Stimulated activated naive CD4-positive, alpha-beta T cell (primary cell): ENCODE measurements around the gene SETSIP.
"Not testable (repeated sequence)": the region's sequence is repeated elsewhere in the genome, so short reads cannot be mapped to it uniquely, and the experiment has no call there.

Experiments
- DNase-seq, 6 experiments: peaks; one replicate each; lab custom pipeline; 2025; lab: John Stamatoyannopoulos, UW

The SETSIP gene, protein sequence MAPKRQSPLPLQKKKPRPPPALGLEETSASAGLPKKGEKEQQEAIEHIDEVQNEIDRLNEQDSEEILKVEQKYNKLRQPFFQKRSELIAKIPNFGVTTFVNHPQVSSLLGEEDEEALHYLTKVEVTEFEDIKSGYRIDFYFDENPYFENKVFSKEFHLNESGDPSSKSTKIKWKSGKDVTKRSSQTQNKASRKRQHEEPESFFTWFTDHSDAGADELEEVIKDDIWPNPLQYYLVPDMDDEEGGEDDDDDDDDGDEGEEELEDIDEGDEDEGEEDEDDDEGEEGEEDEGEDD

DNA sequence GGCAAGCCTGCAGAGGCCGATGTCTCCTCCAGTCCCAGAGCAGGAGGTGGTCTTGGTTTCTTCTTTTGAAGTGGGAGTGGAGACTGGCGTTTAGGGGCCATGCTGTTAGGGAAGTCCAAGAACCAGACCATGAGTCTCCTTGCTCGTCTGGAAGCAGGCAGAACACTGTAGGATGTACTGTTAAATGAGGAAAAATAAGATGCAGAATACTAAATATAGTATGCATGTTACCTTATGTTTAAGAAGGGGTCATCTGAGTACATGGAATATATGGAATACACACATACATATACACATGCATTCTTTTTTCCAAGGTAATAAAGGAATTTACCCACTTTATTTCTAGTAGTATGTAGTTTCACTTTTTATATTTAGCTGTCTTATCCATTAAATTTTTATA lies at the start of gene SETSIP:
Gene SETSIP (minus strand): TSS at position 101 of the 400 bp plus-strand sequence. CDS start 0 bp downstream, at position 101.
- no peak for DNase-seq

DNA sequence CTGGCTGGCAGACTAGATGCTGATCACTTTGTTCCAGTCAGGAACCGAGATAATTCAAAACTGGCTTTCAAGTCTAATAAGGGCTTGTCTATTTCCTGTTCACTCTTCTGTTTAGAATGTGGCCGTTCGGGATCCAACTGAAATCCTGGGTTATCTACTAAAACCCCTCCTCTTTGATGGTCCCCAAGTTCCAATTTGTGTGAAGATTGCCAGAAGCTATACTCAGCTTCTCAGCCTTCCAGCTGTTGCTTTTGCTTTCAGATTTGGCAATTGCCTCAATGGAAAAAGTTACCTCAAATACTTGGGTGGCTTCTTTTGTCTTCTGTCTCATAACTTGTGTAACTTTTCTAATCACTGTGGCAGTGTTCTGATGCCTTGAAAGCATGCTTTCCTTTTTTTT lies 48.7 kb upstream of the SETSIP start:
- DNase-seq, result no peak

DNA sequence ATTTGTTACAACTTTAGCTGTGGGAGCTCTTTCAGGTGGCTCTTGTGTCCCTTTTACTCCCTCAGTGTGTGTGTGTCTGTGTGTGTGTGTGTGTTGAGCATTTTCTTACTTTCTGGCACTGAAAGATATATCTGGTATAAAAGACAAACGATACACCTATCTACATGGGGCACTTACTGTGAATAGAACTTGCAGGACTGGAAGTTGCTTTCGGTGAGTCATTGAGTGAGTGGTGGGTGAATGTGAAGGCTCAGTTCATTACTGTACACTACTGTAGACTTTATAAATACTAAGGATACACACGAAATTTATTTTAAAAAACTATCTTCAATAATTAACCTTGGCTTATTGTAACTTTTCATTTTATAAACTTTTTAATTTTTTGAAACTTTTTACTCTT lies 43.6 kb upstream of the SETSIP start:
- DNase-seq, result no peak

DNA sequence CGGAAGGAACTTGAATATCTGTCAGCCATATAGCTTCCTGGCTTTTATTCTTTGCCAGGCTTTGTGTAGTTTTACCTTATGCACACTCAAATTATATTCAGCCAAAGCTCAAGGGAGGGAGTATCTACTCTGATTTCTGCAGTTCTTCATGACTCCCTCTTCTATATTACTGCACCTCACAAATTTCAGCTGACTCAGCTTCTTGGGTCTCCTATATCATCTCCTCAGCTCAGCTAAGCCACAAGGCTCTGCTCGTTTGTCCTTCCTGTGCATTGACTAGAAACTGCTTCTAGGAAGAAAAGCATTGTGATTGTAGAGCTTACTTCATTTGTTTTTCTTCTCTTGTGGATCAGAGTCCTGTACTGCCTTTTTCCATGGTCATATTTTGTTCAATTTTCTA lies 42.3 kb upstream of the SETSIP start:
- no peak for DNase-seq

DNA sequence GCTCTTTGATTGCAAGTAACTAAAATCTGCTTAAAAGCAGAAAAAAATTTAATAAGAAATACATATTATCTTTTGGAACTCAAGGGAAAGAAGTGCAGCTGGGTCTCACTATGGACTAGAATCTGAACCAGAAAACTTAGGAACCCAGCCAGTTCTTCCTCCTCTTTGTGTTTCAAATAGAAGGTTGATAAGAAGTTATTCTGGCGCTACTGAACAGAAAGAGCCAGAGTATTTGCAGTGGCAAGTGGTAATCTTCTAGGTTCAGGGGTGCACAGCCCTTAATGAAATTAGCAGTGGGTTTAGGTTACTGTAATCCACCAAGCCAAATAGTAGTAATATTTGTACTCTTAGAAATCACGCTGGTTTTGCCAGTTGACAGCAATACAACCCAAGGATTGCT lies 33.4 kb upstream of the SETSIP start:
- no peak for DNase-seq

DNA sequence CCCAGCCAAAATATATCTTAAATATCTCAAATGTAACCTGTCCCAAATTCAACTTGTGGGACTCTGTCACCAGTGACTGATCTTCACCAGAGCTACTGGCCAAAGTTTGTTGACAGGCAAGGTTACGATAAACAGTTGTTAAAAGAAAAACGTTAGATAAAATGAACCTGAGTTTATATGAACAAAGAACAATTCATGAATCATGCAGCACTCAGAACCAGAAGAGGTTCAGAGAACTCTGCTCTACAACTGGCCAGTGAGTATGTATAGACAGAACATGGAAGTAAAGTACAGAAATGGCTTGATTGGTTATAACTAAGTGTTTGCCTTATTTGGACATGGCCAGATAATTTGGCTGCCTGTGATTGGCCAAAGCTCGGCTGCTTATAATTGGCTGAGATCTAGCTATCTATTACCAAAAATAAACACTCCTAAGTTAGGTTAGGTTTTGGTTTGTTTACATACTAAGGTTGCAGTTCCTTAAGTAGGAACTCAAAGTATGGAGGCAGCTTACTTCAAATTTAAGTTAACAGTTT lies 30.4 kb upstream of the SETSIP start:
- no peak for DNase-seq

DNA sequence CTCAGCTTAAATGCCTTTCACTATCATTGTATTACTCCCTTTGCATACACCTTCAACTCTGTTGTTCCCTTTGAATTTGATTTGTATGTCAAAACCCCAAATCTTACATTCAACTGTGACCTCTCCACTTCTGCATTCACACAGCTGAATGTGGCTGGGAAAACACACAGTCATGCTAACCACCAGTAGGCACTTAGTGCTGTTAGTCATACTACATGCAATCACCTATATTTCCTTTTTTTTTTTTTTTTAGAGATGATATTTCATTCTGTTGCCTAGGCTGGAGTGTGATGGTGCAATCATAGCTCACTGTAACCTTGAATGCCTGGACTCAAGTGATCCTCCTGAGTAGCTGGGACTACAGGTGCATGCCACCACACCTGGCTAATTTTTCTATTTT lies 21.1 kb upstream of the SETSIP start:
- DNase-seq, result no peak

DNA sequence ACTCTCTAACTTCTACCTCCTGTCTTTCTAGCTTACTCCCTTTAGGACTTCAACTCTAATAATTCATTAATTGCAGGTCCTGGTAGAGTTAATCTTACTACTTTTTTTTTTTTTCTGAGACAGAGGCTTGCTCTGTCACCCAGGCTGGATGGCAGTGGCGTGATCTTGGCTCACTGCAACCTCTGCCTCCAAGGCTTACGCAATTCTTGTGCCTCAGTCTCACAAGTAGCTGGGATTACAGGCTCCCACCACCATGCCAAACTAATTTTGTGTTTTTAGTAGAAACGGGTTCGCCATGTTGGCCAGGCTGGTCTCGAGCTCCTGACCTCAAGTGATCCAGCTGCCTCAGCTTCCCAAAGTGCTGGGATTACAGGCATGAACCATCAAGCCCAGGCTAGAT lies 20.7 kb upstream of the SETSIP start:
- no peak for DNase-seq

DNA sequence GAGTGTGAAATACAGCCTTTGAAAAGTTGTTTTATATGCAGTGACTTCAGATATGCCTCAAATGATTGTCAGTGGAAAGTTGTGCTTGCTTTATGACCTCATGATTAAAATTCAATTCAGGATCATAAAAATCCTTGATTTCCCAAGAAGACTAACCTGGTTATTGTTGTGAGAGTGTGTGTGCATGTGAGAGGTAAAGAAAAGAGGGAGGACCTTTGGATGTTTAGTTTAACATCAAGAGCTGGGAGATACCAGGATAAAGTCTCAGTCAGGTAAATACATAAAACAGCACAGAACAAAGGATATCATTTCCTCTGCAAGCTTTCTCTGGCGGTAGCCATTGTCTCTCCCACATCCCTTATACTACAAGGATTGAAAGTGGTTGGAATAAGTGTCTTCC lies 19.4 kb upstream of the SETSIP start:
- DNase-seq, result no peak

DNA sequence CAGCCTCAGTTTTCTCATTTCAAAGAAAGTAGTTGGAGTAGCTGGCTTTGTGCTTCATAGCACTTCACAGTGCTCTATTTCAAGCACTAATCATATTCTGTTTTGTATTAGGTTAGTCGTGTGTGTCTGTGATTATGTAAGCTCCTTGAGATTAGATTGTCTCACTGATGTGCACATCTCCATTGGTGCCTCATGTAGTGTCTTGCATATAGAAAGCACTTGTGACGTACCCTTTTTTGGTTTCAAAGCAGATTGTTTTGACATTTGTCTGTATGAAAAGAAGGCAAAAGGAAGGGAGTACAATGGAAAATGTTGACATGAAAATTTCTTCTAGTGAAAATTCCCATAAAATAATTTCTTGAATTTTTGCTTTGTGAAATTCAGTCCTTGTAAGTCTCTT lies 18.9 kb upstream of the SETSIP start:
- no peak for DNase-seq

DNA sequence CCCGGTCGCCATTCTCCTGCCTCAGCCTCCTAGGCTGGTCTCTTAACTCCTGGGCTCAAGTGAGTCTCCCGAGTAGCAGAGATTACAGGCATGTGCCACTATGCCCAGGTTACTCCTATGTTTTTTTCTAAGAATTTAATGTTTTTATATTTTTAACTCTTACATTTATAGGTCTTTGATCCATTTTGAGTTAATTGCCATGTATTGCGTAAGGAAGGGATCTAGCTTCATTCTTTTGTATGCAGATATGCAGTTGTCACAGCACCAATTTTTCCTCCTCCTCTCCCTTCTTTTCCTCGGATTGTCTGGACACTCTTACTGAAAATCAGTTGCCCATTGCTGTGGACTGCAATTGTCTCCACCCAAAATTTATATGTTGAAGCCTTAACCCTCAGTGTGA lies 16.4 kb upstream of the SETSIP start:
- DNase-seq, result no peak

DNA sequence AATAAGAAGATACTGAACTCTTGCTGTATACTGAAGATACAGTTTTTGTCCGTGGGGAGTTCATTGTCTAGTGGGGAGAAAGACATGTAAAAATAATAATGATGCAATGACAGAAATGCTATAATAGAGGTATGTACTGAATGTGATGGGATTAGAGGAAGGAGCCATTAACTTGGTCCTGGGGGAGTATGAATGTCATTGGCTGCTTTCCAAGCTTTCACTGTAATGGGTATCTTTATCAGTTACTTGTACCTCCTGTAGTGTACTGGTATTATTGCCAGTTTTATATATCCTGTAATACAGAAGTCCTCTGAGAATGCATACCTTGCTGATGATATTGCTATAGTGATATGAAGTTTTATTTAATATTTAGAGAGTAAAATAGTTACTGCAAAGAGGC lies 12.3 kb upstream of the SETSIP start:
- no peak for DNase-seq

DNA sequence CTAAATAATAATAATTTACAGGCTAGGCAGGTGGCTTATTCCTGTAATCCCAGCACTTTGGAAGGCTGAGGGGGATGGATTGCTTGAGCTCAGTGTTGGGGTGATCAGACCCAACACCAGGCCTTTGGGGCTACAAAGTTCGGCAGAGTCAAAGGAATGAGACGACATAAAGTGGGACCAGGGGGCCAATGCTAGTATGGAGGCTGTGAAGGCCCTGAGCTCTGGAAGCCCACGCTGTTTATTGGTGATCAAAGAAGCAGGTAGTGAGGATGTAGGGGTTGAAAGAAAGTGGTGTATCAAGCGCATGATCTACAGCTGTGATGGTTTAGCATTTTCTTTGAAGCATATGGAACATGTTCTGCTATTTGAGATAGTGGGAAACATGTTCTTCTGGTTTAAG lies 10.5 kb upstream of the SETSIP start:
- DNase-seq, result no peak

DNA sequence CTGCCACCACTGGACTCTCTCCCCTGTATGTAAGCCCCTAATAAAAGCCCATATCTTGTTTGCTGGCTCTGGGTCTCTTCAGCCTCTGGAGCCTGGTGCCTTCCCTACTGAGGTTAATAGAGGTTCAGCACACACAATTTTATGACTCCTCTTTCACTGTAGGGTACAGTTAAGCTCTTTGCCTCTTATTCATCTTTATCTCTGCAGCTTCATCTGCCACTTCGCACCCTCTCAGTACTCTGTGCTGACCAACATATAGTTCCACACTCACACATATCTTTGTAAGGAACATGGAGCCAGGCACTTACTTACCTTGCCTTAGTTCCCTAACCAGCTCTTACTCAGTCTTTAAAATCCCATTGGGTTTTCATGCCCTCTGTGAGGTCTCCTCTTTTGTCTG lies 9.4 kb upstream of the SETSIP start:
- DNase-seq, result no peak

DNA sequence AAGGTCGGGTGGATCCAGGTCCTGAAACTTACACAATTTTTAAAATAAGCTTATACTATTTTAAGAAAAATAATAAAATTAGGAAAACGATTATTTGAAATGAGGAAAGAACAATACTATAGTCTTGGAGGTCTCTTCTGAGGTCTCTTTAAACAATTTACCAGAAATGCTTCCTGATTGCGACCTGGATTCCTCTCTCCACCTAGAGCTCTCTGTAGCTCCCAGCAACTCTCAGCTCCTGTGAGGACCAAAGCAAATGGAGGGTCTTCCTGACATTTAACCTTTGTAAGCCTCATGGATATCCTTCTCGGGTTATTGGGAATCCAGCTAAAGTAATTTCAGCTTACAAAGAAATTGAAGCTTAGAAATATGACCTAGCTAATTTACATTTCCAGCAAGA lies 5.8 kb upstream of the SETSIP start:
- DNase-seq, result no peak

DNA sequence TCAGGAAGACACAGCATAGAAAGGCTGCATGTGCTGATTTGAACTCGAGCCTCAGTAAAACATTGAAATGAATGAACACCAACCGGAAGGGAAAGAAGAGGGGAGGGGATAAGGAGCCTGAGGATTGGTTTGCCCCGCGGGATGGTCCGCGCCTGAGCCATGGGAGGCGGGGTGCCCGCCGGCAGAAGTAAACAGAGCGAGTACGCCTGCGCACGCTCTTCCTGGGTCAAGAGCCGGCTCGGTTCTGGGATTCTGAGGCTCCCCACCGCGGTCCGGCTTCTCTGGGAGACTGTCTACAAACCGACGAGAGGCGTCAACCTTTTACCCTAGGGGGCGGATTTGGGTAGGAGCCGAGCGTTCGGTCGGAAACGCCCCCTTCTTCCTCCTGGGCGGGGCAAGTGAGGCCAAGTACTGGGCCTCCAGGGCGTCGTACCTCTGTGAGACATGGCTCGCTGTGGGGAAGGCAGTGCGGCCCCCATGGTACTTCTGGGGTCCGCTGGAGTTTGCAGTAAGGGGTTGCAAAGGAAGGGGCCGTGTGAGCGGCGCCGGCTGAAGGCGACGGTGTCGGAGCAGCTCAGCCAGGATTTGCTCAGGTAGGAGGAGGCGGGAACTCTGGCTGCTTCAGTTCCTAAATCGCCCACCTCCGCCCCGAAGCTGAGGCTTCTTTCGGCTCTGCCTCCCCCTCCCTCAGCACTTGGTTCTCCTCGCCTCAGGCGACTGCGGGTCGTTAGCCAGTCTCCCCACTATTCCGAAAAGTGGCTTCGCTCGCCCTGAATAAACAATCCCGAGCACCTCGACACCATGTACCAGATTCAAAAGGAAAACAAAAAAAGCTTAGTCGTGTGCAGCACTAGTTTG lies 5.1 kb upstream of the SETSIP start, which contains the start of gene BTBD8:
Gene BTBD8 (plus strand): TSS at position 218 of the 858 bp plus-strand sequence. CDS start 227 bp downstream, at position 445.
- DNase-seq, result peak; percentile 65 to 89 (median 80)

DNA sequence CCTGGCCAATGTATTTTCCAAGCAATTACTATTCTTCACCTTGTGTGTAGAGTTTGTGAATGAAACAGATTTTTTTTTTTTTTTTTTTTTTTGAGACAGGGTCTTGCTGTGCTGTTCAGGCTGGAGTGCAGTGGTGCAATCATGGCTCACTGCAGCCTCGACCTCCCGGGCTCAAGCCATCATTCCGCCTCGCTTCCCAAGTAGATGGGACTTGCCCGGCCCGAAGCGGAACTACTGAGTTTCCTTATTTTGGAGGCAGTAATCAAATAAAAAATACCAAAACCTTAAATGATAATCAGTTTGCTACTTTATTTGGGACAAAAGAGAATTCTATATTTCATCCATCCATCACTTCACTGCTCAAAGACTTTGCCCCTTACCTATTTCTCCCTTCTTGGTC lies 4.2 kb upstream of the SETSIP start:
- no peak for DNase-seq

DNA sequence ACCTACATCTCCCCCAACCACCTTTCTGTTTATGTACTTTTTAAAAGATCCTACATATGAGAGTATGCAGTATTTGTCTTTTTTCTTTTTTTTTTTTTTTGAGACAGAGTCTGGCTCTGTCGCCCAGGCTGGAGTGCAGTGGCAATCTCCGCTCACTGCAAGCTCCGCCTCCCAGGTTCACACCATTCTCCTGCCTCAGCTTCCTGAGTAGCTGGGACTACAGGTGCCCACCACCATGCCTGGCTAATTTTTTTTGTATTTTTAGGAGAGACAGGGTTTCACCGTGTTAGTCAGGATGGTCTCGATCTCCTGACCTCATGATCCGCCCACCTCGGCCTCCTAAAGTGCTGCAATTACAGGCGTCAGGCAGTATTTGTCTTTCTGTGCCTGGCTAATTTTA lies 2.9 kb upstream of the SETSIP start:
- not testable (repeated sequence) for DNase-seq

DNA sequence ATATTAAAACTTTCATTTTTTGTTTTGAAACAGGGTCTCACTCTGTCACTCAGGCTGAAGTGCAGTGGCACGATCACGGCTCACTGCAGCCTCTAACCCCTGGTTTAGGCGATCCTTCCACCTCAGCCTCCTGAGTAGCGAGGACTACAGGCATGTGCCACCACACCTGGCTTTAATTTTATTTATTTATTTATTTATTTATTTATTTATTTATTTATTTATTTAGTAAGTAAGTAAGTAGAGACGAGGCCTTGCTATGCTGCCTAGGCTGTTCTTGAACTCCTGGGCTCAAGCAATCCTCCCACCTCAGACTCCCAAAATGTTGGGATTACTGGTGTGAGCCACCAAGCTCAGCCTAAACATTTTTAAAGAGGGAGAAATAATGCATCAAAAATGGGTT lies 1.2 kb upstream of the SETSIP start:
- no peak for DNase-seq

DNA sequence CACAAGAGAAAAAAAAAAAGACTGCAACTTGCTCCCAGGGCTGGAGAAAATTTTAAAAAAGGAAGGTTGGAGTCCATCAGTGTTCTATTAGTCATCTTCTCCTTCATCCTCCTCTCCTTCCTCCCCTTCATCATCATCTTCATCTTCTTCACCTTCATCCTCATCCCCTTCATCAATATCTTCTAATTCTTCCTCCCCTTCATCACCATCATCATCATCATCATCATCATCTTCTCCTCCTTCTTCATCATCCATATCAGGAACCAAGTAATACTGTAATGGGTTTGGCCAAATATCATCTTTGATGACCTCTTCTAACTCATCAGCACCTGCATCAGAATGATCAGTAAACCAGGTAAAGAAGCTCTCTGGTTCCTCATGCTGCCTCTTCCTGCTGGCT lies 765 bp downstream of the SETSIP start:
- DNase-seq, result not testable (repeated sequence)

DNA sequence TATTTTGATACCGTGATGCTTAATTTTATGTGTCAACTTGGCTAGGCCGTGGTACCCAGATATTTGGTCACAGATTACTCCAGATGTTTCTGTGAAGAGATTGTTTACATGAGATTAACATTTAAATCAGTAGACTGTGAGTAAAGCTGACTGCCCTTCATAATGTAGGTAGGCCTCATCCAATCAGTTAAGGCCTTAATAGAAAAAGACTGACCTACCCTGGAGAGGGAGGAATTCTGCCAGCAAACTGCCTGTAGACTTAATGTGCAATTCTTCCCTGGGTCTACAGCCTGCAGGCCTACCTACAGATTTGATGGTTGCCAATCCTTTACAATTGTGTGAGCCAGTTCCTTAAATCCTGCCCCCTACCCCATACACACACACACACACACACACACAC lies 4.3 kb downstream of the SETSIP start:
- no peak for DNase-seq

DNA sequence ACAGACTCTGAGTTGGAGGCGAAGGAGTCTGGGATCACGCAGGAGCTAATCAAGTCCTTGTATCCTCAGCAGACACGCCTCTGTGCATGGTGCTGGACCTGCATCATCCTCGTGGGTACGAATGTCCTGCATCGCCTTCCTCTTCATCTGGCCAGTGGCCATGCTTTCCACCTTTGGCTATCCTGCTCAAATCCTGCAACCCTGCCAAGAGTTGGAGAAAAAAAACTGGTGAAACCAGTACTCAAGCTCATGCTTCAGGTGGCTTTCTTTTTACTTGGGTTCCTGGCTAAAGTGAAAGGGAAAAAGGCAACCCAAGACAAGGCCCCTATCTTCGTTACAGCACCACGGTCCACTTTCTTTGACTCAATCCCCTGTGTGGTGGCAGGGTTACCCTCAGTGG lies 8.9 kb downstream of the SETSIP start:
- no peak for DNase-seq

DNA sequence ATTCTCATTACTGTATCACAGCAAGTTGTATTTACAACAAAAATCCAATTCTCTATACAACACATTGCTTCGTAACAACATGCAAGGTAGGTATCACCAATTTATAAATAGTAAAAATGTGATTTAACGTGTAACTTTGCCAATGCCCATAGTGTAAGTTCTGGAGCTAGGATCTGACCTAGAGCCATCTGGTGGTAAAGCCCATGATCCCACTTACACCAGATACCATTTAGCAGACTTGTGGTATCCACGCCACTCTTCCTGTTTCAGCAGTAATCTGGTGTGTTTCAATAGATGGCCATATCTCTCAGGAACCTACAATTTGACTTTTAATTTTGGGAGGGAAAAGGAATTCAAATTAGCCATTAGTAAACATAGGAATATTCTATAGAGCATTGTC lies 10.2 kb downstream of the SETSIP start:
- DNase-seq, result no peak
